Activated CD8-positive, alpha-beta T cell treated with anti-CD3 and anti-CD28 coated beads for 36 hours (primary cell): Measurements from ENCODE around the gene UBAC1. TPM values are rescaled to one million over a fixed set of nuclear protein-coding genes. Genes with fewer than 3 reads are reported as not detected.

ENCODE experiments used
- ATAC-seq: fragments of 200-7000 bp; cut with Tn5 transposase; one replicate; pipeline ENCODE4 v1.10.0; 2021; ENCODE audit warnings: mild to moderate bottlenecking, moderate library complexity
- CTCF ChIA-PET: fragments of 350-600 bp; sonication (Branson Sonifier 250); formaldehyde crosslinking; loops from one replicate; lab custom pipeline; 2021; ENCODE audit warnings: antibody characterized with exemption; lab: Charles Lee
- POLR2A ChIA-PET: fragments of 350-600 bp; sonication (Branson Sonifier 250); formaldehyde crosslinking; loops from one replicate; lab custom pipeline; 2021; ENCODE audit warnings: antibody characterized with exemption; lab: Charles Lee
- DNase-seq: peaks from one replicate; pipeline ENCODE4 v3.0.0-alpha.2; 2020
- H3K27ac Mint-ChIP-seq: one replicate; pipeline ENCODE4 v1.8.0; 2021; ENCODE audit warnings: mild to moderate bottlenecking, mixed read lengths
- H3K27me3 Mint-ChIP-seq: one replicate; pipeline ENCODE4 v1.8.0; 2021; ENCODE audit warnings: mixed read lengths
- H3K36me3 Mint-ChIP-seq: one replicate; pipeline ENCODE4 v1.8.0; 2021; ENCODE audit warnings: low read depth, mixed read lengths
- H3K4me1 Mint-ChIP-seq: one replicate; pipeline ENCODE4 v1.8.0; 2021; ENCODE audit warnings: low read depth, mixed read lengths
- H3K4me3 Mint-ChIP-seq: one replicate; pipeline ENCODE4 v1.8.0; 2021; ENCODE audit warnings: mild to moderate bottlenecking, moderate library complexity, mixed read lengths
- H3K9me3 Mint-ChIP-seq: one replicate; pipeline ENCODE4 v1.8.0; 2021; ENCODE audit warnings: mixed read lengths
- intact Hi-C: fragments of 100-400 bp; cut with micrococcal nuclease; formaldehyde crosslinking; loops from one replicate; pipeline ENCODE4 v1.10.0; 2022
- total RNA-seq, 2 experiments: library from RNA; stranded (reverse); gene quantifications; one replicate each; pipeline ENCODE4 v1.2.3, GENCODE V29; 2021
- TF ChIP-seq, protein P1 (sequence below): fragments of 200-600 bp; IDR thresholded peaks from one replicate; pipeline ENCODE4 v1.8.0; 2022; ENCODE audit warnings: antibody characterized with exemption, mild to moderate bottlenecking

Gene UBAC1
- total RNA-seq, 2 experiments from 2014 or later = 32.4 to 34.3 TPM

- ATAC-seq (no peak), DNase-seq (no peak)
- POLR2A ChIA-PET = interaction anchor here (0.6 to 0.7 kb wide), 2 partner anchors 16 to 403 kb away, joined by 3 read pairs; no protein-coding TSS in a partner anchor
- no peaks in the 10 kb centered on the region for H3K27me3 Mint-ChIP-seq
- CTCF ChIA-PET = no interaction called here
- no peak overlapping the region for H3K27ac Mint-ChIP-seq
- intact Hi-C loops = no loop called here
- H3K9me3 Mint-ChIP-seq = peaks cover 19% of the 10 kb centered on the region
- peaks cover 59% of the 10 kb centered on the region for H3K36me3 Mint-ChIP-seq
- TF ChIP-seq, protein P1, sequence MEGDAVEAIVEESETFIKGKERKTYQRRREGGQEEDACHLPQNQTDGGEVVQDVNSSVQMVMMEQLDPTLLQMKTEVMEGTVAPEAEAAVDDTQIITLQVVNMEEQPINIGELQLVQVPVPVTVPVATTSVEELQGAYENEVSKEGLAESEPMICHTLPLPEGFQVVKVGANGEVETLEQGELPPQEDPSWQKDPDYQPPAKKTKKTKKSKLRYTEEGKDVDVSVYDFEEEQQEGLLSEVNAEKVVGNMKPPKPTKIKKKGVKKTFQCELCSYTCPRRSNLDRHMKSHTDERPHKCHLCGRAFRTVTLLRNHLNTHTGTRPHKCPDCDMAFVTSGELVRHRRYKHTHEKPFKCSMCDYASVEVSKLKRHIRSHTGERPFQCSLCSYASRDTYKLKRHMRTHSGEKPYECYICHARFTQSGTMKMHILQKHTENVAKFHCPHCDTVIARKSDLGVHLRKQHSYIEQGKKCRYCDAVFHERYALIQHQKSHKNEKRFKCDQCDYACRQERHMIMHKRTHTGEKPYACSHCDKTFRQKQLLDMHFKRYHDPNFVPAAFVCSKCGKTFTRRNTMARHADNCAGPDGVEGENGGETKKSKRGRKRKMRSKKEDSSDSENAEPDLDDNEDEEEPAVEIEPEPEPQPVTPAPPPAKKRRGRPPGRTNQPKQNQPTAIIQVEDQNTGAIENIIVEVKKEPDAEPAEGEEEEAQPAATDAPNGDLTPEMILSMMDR = no peak
- peaks cover 46% of the 10 kb centered on the region for H3K4me1 Mint-ChIP-seq
- H3K4me3 Mint-ChIP-seq = no peak overlapping the region
Observed at GRCh38 chr9:135910216-135910615, 51.0 kb downstream of the UBAC1 start.

DNA sequence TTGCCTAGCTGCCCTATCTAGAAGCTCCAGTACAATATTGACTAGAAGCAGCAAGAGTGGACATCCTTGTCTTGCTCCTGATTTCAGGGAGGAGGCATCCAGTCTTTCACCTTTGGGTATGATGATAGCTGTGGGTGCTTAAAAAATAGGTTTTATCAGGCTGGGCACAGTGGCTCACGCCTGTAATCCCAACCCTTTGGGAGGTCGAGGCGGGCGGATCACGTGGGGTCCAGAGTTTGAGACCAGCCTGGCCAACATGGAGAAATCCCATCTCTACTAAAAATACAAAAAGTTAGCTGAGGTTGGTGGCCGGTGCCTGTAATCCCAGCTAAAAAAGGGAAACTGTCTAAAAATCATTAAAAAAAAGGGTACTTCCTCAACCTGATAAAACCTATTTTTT lies 51.8 kb downstream of the UBAC1 start:
- no peaks in the 10 kb centered on the region for H3K27me3 Mint-ChIP-seq
- intact Hi-C loops = no loop called here
- DNase-seq (no peak), ATAC-seq (no peak)
- CTCF ChIA-PET = interaction anchor here (1.6 kb wide), 1 partner anchor 46 kb away, joined by 6 read pairs; no protein-coding TSS in a partner anchor
- peak overlapping the region; percentile 68 for H3K4me3 Mint-ChIP-seq
- POLR2A ChIA-PET = interaction anchor here (1.0 to 1.4 kb wide), 3 partner anchors 11 to 20 kb away, joined by 3 to 4 read pairs (median 3); no protein-coding TSS in a partner anchor
- TF ChIP-seq, protein P1 = no peak
- peaks cover 12% of the 10 kb centered on the region for H3K9me3 Mint-ChIP-seq
- H3K4me1 Mint-ChIP-seq = peaks cover 51% of the 10 kb centered on the region
- no peak overlapping the region for H3K27ac Mint-ChIP-seq
- peaks cover 58% of the 10 kb centered on the region for H3K36me3 Mint-ChIP-seq

- peak overlapping the region; percentile 68 for H3K4me3 Mint-ChIP-seq
- peaks cover 10% of the 10 kb centered on the region for H3K9me3 Mint-ChIP-seq
- TF ChIP-seq, protein P1 = no peak
- peak overlapping the region; percentile 43 for H3K27ac Mint-ChIP-seq
- DNase-seq = no peak
- ChIA-PET POLR2A (interaction anchor here (1.0 to 1.4 kb wide), 3 partner anchors 11 to 20 kb away, joined by 3 to 4 read pairs (median 3); no protein-coding TSS in a partner anchor), CTCF (interaction anchor here (1.6 kb wide), 1 partner anchor 45 kb away, joined by 6 read pairs; no protein-coding TSS in a partner anchor)
- intact Hi-C loops = no loop called here
- H3K27me3 Mint-ChIP-seq = no peaks in the 10 kb centered on the region
- no peak for ATAC-seq
- peaks cover 52% of the 10 kb centered on the region for H3K4me1 Mint-ChIP-seq
- peaks cover 53% of the 10 kb centered on the region for H3K36me3 Mint-ChIP-seq
Observed at GRCh38 chr9:135908754-135909204, 52.4 kb downstream of the UBAC1 start.

DNA sequence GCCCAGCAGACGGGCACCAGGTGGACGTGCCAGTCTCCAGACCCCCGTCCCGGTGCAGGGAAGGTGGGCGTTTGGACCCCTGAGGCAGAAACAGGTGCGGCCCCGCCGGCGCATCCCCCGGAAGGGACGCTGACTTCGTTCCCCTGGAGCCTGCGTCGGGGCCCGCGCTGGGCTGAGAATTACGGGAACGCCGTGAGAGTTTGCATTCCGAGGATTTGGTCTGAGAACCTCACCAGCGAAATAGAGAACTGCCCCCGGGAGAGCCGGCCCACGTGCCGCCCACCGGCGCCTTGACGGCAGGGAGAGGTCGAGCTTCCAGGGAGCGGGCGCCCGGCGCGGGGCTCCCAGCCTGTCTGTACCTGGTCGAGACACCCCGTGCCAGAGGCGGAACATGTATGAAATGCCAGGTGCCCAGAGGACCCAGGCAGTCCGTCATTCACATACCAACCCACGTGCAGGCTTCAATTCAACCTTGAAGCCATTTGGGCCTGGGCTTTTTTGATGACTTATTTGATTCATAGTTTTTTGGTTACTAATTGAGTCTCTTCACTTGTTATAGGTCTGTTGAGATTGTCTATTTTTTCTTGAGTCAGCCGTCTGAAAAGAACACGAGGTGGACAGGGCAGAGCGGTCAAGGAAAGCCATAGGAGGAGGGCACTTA lies 53.0 kb downstream of the UBAC1 start:
- CTCF ChIA-PET = interaction anchor here (1.6 kb wide), 1 partner anchor 44 kb away, joined by 6 read pairs; no protein-coding TSS in a partner anchor
- Mint-ChIP-seq H3K4me3 (peak overlapping the region; percentile 68), H3K27me3 (no peaks in the 10 kb centered on the region), H3K36me3 (peaks cover 49% of the 10 kb centered on the region), H3K9me3 (peaks cover 7% of the 10 kb centered on the region), H3K27ac (peak overlapping the region; percentile 43), H3K4me1 (peaks cover 55% of the 10 kb centered on the region)
- POLR2A ChIA-PET = interaction anchor here (1.0 to 1.3 kb wide), 3 partner anchors 18 to 337 kb away, joined by 3 read pairs; no protein-coding TSS in a partner anchor
- TF ChIP-seq, protein P1 = no peak
- DNase-seq = peak; percentile 40
- peak; percentile 3 for ATAC-seq
- intact Hi-C loops = no loop called here
